Peyer's patch (tissue), 4 donors: ENCODE measurements around the gene GPR21.

Experiments
- POLR2A ChIP-seq, 2 donors: fragments of 450-650 bp; IDR thresholded peaks; one replicate each; pipeline ENCODE4 v1.5.1; 2017; ENCODE audit warnings: antibody characterized with exemption in 2 of 2, mild to moderate bottlenecking in 2 of 2, moderate library complexity in 2 of 2
- TF ChIP-seq, protein P1 (sequence below), 6 experiments: fragments of 450-650 bp in 4 of 6; fragments of 200-600 bp in 2 of 6; sonication (generic) in 1 of 6; IDR thresholded peaks; one replicate each; pipeline ENCODE4 v1.5.1; 2017 to 2019; ENCODE audit warnings: antibody characterized with exemption in 6 of 6, mild to moderate bottlenecking in 3 of 6, moderate library complexity in 1 of 6

DNA sequence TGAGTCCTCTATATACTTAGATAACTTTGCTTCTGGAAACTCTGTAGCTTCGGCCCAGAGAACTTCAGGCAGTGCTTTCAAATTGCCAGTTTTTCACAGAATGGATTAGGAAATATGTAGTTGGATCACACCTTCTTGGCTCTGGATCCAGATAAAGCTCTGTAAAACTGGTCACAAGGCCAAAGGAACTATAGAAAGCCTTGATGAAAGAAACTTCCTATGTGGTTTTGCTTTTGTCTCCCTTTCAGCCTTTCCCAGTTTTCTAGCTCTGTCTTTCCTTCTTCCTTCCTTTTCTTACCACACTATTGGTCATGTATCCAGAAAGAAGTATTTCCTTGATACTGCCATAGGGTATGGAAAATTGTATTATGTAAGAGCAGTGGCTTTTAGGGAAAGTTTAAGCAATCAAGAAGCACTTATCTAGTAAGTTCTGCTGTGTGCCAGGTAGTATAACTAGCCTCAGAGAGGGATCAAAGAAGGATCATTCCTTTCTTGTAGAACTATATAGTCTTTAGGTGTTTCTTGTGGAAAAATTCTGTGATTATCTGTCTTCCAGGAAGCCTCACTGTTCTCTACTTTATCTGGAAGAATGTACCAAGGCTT is 6.3 kb downstream of the GPR21 start:
- TF ChIP-seq, protein P1, sequence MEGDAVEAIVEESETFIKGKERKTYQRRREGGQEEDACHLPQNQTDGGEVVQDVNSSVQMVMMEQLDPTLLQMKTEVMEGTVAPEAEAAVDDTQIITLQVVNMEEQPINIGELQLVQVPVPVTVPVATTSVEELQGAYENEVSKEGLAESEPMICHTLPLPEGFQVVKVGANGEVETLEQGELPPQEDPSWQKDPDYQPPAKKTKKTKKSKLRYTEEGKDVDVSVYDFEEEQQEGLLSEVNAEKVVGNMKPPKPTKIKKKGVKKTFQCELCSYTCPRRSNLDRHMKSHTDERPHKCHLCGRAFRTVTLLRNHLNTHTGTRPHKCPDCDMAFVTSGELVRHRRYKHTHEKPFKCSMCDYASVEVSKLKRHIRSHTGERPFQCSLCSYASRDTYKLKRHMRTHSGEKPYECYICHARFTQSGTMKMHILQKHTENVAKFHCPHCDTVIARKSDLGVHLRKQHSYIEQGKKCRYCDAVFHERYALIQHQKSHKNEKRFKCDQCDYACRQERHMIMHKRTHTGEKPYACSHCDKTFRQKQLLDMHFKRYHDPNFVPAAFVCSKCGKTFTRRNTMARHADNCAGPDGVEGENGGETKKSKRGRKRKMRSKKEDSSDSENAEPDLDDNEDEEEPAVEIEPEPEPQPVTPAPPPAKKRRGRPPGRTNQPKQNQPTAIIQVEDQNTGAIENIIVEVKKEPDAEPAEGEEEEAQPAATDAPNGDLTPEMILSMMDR (IDR thresholded peaks at IDR 0.05): no peak
- no peak for TF ChIP-seq POLR2A (IDR thresholded peaks at IDR 0.05)
